Endothelial cell of coronary artery (primary cell): ENCODE data around the gene CCSER1. TPM values are rescaled to one million over a fixed set of nuclear protein-coding genes. Genes with fewer than 3 reads are reported as not detected.

ENCODE experiments used
- total RNA-seq: library from RNA; depleted of rRNA; stranded (reverse); fragments of >200 nt; gene quantifications from 2 replicates; pipeline ENCODE4 v1.2.3, GENCODE V29; 2014

Gene CCSER1
- total RNA-seq = 2.3 and 4.4 TPM in 2 replicates

DNA sequence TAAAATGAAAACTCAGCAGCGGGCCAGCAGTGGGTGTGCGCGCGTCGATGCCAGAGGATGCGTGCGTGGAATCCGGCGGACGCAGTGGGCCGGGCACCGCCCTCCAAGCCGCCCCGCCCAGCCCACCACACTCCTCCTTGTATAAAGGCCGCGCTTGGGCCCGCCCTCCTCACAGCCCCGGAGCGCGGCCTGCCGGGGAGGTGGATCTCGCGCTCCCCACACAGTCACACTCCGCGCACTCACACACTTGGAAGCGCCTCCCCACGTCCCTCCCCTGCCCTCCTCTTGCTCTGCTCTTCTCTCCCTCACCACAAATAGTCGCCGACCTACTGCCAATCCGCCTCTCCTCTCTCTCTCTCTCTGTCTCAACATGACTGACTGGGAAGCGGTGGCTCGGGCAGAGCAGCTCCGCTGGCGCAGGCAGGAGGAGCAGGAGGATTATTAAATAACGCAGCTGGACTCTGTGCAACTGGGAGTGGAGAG, at the start of gene CCSER1:
Gene CCSER1 (plus strand): TSS at position 172 of the 483 bp plus-strand sequence.

Other genes with a start within 250 kb of the CCSER1 start
- 316 and 417 TPM in 2 replicates for gene MMRN1, start 232.5 kb upstream of the CCSER1 start, total RNA-seq